ENCODE results near the gene PDIA4. TPM values are rescaled to one million over a fixed set of nuclear protein-coding genes. Genes with fewer than 3 reads are reported as not detected.
A peak's percentile ranks its signal among the peaks of the same experiment; 100 is the strongest.

The PDIA4 gene
- total RNA-seq, 1 donor from 2014 or later, result 152 TPM

DNA sequence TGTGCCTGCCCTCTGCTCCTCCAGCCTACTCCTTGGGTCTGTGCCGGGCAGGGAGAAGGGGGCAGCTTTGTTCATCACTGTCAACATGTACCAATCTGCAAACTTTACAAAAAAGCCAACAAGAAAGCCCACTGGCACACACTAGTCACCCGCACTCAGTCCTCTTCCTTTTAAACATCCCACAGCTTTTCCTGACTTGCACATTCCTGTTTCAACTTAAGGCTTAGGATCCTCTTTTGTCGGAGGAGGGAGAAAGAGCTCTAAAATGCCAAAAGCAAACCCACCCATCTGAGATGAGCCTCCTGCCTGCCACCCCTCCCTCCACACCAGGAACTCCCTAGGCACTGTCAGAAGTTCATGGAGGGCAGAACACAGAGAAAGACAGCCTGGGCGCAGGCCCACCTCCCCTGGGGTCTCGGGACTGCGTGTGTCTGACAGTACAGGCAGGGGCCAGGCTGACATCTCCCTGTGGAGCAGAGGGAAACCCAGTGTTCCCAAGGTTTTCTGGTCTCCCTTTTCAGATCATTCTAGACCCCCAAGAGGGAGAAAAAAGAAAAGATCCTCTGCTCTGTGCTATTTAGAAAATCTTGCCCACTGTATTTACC lies 5.4 kb downstream of the PDIA4 start:
- peak overlapping the region; percentile 6 for H3K27ac Mint-ChIP-seq (ENCODE audit: unreplicated experiment)

DNA sequence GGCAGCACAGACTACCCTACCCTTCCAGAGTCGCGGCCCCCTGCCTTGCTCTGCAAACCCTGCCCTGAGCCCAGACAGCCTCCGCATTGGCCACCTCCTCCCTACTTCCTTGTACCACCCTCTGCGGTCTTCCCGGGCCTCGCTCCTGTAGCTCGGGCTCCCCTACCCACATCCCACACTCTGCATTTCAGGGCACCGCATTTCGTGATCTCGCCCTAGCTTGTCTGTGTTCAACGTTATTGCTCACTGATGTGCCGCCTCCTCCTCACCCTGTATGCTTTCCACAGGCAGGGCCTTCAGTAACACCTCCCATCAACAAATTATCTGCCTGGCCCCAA lies 6.6 kb downstream of the PDIA4 start:
- no peak overlapping the region for H3K4me3 Mint-ChIP-seq (ENCODE audit: unreplicated experiment)
- H3K4me1 Mint-ChIP-seq (ENCODE audit: unreplicated experiment), result peaks cover 20% of the 10 kb centered on the region
- TF ChIP-seq, protein P1, sequence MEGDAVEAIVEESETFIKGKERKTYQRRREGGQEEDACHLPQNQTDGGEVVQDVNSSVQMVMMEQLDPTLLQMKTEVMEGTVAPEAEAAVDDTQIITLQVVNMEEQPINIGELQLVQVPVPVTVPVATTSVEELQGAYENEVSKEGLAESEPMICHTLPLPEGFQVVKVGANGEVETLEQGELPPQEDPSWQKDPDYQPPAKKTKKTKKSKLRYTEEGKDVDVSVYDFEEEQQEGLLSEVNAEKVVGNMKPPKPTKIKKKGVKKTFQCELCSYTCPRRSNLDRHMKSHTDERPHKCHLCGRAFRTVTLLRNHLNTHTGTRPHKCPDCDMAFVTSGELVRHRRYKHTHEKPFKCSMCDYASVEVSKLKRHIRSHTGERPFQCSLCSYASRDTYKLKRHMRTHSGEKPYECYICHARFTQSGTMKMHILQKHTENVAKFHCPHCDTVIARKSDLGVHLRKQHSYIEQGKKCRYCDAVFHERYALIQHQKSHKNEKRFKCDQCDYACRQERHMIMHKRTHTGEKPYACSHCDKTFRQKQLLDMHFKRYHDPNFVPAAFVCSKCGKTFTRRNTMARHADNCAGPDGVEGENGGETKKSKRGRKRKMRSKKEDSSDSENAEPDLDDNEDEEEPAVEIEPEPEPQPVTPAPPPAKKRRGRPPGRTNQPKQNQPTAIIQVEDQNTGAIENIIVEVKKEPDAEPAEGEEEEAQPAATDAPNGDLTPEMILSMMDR (IDR thresholded peaks at IDR 0.05), result no peak
- H3K27ac Mint-ChIP-seq (ENCODE audit: unreplicated experiment), result no peak overlapping the region
- no peak for DNase-seq (ENCODE audit: extremely low spot score, unreplicated experiment)
- peaks cover 13% of the 10 kb centered on the region for H3K36me3 Mint-ChIP-seq (ENCODE audit: unreplicated experiment)
- no peaks in the 10 kb centered on the region for H3K9me3 Mint-ChIP-seq (ENCODE audit: unreplicated experiment)
- no peaks in the 10 kb centered on the region for H3K27me3 Mint-ChIP-seq (ENCODE audit: unreplicated experiment)

More for the DNA sequence above, 5.4 kb downstream of the PDIA4 start:
- DNase-seq (ENCODE audit: extremely low spot score, unreplicated experiment), result no peak
- Mint-ChIP-seq H3K27me3 (ENCODE audit: unreplicated experiment) (no peaks in the 10 kb centered on the region), H3K9me3 (ENCODE audit: unreplicated experiment) (no peaks in the 10 kb centered on the region), H3K4me3 (ENCODE audit: unreplicated experiment) (no peak overlapping the region), H3K4me1 (ENCODE audit: unreplicated experiment) (peaks cover 32% of the 10 kb centered on the region), H3K36me3 (ENCODE audit: unreplicated experiment) (peaks cover 10% of the 10 kb centered on the region)
- TF ChIP-seq, protein P1 (IDR thresholded peaks at IDR 0.05), result no peak

DNA sequence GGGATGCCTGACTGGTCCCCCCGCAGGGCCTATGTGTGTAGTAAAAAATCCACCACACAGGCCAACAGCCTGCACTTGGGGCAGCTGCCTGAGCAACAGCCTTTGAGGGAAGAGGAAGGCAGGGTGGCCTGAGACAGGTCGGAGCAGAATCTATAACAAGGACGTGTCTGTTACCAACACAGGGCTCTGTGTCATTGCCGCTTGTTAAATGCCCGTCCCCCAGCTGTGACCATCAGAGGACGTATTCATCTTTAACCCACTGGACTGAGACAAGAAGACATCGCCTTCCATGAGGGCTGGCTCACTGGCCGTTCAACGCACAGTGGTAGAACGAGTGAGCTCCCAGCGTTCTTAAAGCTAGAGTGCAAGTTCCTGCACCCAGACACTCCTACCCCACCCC lies 7.8 kb downstream of the PDIA4 start:
- peaks cover 13% of the 10 kb centered on the region for H3K36me3 Mint-ChIP-seq (ENCODE audit: unreplicated experiment)
- DNase-seq (ENCODE audit: extremely low spot score, unreplicated experiment), result no peak
- H3K4me3 Mint-ChIP-seq (ENCODE audit: unreplicated experiment), result no peak overlapping the region
- peaks cover 10% of the 10 kb centered on the region for H3K4me1 Mint-ChIP-seq (ENCODE audit: unreplicated experiment)
- H3K9me3 Mint-ChIP-seq (ENCODE audit: unreplicated experiment), result no peaks in the 10 kb centered on the region
- TF ChIP-seq, protein P1 (IDR thresholded peaks at IDR 0.05), result no peak
- H3K27ac Mint-ChIP-seq (ENCODE audit: unreplicated experiment), result no peak overlapping the region
- H3K27me3 Mint-ChIP-seq (ENCODE audit: unreplicated experiment), result no peaks in the 10 kb centered on the region

DNA sequence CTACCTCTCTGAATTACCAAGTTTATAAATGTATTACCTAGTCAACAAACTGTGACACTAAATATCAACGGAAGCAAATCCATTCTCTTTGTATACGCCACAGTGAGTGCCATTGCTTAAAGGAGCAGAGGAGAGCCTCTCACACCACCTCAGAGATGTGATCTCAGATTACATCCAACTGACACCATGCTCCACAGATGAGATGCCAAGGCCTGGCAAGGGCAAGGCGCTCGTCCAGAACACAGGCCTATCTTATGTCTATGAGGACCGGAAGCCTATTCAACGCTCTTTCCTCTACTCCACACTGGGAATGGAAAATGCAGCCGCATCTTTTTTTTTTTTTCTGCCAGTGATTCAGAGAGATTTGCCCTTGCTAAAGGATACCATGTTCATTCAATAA lies 11.4 kb downstream of the PDIA4 start:
- Mint-ChIP-seq H3K36me3 (ENCODE audit: unreplicated experiment) (peaks cover 29% of the 10 kb centered on the region), H3K4me3 (ENCODE audit: unreplicated experiment) (no peak overlapping the region), H3K27me3 (ENCODE audit: unreplicated experiment) (no peaks in the 10 kb centered on the region), H3K4me1 (ENCODE audit: unreplicated experiment) (peaks cover 5% of the 10 kb centered on the region), H3K9me3 (ENCODE audit: unreplicated experiment) (no peaks in the 10 kb centered on the region), H3K27ac (ENCODE audit: unreplicated experiment) (no peak overlapping the region)
- TF ChIP-seq, protein P1 (IDR thresholded peaks at IDR 0.05), result no peak
- no peak for DNase-seq (ENCODE audit: extremely low spot score, unreplicated experiment)

DNA sequence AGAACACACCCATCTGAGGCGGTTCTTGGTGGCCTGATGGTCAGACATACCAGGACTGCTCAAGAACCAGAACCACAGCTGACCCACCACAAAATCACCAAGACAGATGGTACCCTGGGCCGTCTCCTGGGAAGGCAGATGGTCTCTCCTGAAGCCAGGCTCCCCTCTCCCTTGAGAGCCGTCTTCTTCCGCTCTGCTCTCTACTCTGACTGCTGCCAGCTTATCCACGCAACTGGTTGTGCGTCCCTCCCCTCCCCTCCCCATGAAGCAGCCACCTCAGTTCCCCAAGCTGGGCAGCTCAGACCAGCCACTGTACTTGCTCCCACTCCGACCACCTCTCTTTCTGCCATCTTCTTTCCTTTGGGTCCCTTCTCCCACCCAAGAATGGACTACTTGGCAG lies 14.0 kb downstream of the PDIA4 start:
- no peaks in the 10 kb centered on the region for H3K27me3 Mint-ChIP-seq (ENCODE audit: unreplicated experiment)
- TF ChIP-seq, protein P1 (IDR thresholded peaks at IDR 0.05), result no peak
- no peak overlapping the region for H3K4me3 Mint-ChIP-seq (ENCODE audit: unreplicated experiment)
- DNase-seq (ENCODE audit: extremely low spot score, unreplicated experiment), result no peak
- H3K36me3 Mint-ChIP-seq (ENCODE audit: unreplicated experiment), result peaks cover 34% of the 10 kb centered on the region
- H3K9me3 Mint-ChIP-seq (ENCODE audit: unreplicated experiment), result no peaks in the 10 kb centered on the region
- H3K4me1 Mint-ChIP-seq (ENCODE audit: unreplicated experiment), result peaks cover 2% of the 10 kb centered on the region
- H3K27ac Mint-ChIP-seq (ENCODE audit: unreplicated experiment), result no peak overlapping the region

All from osteocyte (in vitro differentiated cells).